ENCODE data around the gene GNB1L. TPM values are rescaled to one million over a fixed set of nuclear protein-coding genes. Genes with fewer than 3 reads are reported as not detected.

GNB1L gene
- total and polyA plus RNA-seq, 9 of the 15 experiments (the other 6 are each of a cell fraction or from before 2014, with no cell fraction given), result 0.56 to 50.5 (median 10.2) TPM

- TF ChIP-seq STAG1 (CRISPR knock-in tag; IDR thresholded peaks at IDR 0.05; ENCODE audit: borderline replicate concordance) (no peak), MCM2 (IDR thresholded peaks at IDR 0.05; ENCODE audit: low read depth) (no peak), NCOA2 (IDR thresholded peaks at IDR 0.05; ENCODE audit: partially characterized antibody in 2 of 2) (no peak), CEBPZ (IDR thresholded peaks at IDR 0.05; ENCODE audit: borderline replicate concordance, low read depth, low read length) (no peak), HIVEP1 (CRISPR knock-in tag; IDR thresholded peaks at IDR 0.05) (no peak), RAD21 (CRISPR knock-in tag; conservative IDR thresholded peaks at IDR 0.05 in 1 of 2, IDR thresholded peaks at IDR 0.05 in 1 of 2) (no peak), IRF2 (CRISPR knock-in tag; IDR thresholded peaks at IDR 0.05) (no peak), ASH1L (IDR thresholded peaks at IDR 0.05; ENCODE audit: borderline replicate concordance, low read depth, partially characterized antibody) (no peak), ELF4 (CRISPR knock-in tag; IDR thresholded peaks at IDR 0.05) (0 out of 2 replicates have a peak, but pooled peaks have one; percentile 69), CBFA2T2 (conservative IDR thresholded peaks at IDR 0.05) (no peak), NCOA4 (IDR thresholded peaks at IDR 0.05; ENCODE audit: partially characterized antibody) (peak; percentile 40), LARP7 (IDR thresholded peaks at IDR 0.05) (peak; percentile 94; the same call in 1 of the 2 replicates), ZNF143 (CRISPR knock-in tag; IDR thresholded peaks at IDR 0.05) (no peak), TFAP4 (CRISPR knock-in tag; IDR thresholded peaks at IDR 0.05; ENCODE audit: borderline replicate concordance) (no peak), SRSF7 (optimal IDR thresholded peaks at IDR 0.05; ENCODE audit: low read depth, low read length) (no peak)
- TF ChIP-seq, protein P1, sequence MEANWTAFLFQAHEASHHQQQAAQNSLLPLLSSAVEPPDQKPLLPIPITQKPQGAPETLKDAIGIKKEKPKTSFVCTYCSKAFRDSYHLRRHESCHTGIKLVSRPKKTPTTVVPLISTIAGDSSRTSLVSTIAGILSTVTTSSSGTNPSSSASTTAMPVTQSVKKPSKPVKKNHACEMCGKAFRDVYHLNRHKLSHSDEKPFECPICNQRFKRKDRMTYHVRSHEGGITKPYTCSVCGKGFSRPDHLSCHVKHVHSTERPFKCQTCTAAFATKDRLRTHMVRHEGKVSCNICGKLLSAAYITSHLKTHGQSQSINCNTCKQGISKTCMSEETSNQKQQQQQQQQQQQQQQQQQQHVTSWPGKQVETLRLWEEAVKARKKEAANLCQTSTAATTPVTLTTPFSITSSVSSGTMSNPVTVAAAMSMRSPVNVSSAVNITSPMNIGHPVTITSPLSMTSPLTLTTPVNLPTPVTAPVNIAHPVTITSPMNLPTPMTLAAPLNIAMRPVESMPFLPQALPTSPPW (CRISPR knock-in tag; IDR thresholded peaks at IDR 0.05), result no peak
- TF ChIP-seq, protein P2, sequence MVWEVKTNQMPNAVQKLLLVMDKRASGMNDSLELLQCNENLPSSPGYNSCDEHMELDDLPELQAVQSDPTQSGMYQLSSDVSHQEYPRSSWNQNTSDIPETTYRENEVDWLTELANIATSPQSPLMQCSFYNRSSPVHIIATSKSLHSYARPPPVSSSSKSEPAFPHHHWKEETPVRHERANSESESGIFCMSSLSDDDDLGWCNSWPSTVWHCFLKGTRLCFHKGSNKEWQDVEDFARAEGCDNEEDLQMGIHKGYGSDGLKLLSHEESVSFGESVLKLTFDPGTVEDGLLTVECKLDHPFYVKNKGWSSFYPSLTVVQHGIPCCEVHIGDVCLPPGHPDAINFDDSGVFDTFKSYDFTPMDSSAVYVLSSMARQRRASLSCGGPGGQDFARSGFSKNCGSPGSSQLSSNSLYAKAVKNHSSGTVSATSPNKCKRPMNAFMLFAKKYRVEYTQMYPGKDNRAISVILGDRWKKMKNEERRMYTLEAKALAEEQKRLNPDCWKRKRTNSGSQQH (CRISPR knock-in tag; IDR thresholded peaks at IDR 0.05), result peak; percentile 28; the same call in 1 of the 2 replicates
- TF ChIP-seq, protein P3, sequence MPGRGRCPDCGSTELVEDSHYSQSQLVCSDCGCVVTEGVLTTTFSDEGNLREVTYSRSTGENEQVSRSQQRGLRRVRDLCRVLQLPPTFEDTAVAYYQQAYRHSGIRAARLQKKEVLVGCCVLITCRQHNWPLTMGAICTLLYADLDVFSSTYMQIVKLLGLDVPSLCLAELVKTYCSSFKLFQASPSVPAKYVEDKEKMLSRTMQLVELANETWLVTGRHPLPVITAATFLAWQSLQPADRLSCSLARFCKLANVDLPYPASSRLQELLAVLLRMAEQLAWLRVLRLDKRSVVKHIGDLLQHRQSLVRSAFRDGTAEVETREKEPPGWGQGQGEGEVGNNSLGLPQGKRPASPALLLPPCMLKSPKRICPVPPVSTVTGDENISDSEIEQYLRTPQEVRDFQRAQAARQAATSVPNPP (IDR thresholded peaks at IDR 0.05; ENCODE audit: borderline replicate concordance, insufficient read depth, insufficient read length), result no peak
Measured at GRCh38 chr22:19823191-19823901, 31.3 kb downstream of the GNB1L start (continued).
